AG09319 (cell line): ENCODE results near the gene SKI.

Source experiments
- DNase-seq: peaks from one replicate; pipeline ENCODE4 v3.0.0-alpha.2; 2010; ENCODE audit warnings: low read depth; ENCODE audit errors: extremely low read depth
- CTCF ChIP-seq: IDR thresholded peaks from 2 replicates; pipeline ENCODE4 v1.5.1; 2011; ENCODE audit warnings: low read depth, mild to moderate bottlenecking, inconsistent platforms, low read length, moderate library complexity

Gene SKI

DNA sequence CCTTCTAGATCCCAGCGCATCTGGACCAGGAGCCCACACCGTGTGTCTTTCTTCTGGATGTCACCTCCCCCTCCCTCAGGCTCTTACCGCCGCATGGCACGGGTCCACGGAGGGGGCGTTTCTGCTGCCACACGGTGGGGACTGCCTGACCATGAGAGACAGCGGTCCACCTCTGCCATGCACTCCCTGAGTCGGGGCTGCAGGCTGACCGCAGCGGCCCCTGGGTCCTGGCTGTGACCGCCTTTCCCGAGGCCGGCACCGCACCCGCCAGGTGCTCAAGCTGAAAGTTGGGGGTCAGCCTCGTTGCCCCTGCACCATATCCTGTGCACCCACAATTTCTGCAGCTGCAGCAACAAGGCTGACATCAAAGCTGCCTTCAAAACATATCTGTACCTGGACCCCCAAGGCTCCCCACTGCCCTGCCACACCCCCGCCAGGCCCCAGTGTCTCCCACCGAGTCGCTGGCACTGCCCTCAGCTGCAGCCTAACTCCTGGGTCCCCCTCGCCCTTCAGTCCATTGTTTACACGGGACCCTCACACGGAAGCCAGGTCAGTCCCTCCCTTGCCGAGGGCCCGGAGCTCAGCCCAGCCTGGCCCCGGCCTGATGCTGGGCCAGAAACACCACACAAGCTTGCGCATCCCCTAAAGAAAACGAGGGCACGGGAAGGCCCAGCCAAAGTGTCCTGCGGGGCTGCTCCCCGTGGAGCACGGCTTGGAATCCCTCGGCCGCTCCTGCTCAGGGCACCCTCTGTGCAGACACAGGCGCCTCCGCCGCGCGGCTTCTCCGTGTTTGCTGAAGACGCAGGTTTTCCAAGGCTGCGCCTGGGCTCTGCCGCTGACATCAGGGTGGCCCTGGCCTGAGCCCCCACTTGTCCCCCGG is 111.3 kb downstream of the SKI start:
- TF ChIP-seq CTCF = no peak
- DNase-seq = no peak

DNA sequence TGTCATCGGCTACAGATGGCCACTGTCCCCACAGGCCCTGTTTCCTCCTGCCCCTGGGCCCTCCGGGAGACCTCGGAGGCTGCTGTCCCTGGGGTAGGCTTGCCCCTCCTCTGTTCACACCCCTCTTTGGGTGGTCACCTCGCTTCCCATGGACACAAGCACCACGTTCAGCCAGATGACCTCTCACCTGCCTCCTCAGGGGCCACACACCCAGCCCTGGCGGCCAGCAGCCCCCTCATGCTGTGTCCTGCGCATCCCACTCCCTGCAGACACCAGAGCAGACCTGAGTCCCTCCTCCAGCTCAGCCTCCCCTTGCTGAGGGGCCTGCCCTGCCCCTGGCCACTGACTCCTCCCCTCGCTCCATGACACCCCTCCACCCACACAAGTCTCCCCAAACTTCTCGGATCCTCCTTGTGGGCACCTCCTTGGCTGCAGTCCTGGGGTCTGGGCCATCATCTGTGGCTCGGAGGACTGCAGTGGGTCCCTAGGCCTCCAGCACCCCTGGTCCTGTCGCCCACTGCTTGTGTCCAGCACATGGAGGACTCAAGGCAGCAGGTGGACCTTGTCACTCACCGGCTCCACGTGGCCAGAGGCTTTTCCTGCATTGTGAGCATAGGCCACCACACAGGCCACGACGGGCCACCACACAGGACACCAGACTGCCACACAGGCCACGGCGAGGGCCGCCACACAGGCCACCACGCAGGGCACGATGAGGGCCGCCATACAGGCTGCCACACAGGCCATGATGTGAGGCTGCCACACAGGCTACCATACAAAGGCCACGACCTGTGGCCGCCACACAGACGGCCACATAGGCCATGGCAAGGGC is 112.2 kb downstream of the SKI start:
- TF ChIP-seq CTCF = no peak

GRCh38 chr1:2340918-2341254 is 112.8 kb downstream of the SKI start:
- DNase-seq = no peak

More for the DNA sequence above, 112.2 kb downstream of the SKI start:
- DNase-seq = no peak

DNA sequence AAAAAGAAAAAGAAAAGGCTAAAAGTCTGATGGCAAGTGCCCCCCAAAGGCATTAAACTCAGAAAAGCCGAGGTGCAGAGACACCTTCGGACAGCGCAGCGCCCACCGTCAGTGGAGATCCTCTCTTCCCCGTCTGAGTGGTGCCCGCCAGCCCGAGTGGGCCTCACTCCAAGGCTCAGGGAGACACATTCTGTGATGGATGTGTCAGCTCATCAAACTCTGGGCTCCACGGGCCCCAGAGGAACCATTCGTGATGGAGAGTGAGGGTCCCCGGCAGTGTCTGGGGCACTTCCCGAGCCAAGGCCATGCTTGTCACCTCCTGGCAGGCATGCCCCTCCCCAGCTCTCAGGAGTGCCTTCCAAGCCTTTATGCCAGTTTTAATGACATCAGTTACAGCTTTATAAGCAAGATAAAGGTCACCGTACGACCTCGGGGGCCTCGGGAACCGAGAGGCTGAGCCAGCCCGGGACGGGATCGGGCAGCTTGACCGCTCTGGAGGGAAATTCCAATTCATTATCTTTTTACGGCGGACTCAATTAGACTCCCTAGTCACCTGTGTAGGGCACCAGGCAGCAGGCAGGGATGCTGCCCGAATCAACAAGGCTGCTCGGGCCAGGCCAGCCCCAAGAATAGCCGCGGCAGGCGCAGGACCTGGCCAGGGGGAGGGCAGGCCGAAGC is 113.7 kb downstream of the SKI start:
- no peak for TF ChIP-seq CTCF
- DNase-seq = no peak

More at GRCh38 chr1:2340918-2341254, 112.8 kb downstream of the SKI start:
- no peak for TF ChIP-seq CTCF

DNA sequence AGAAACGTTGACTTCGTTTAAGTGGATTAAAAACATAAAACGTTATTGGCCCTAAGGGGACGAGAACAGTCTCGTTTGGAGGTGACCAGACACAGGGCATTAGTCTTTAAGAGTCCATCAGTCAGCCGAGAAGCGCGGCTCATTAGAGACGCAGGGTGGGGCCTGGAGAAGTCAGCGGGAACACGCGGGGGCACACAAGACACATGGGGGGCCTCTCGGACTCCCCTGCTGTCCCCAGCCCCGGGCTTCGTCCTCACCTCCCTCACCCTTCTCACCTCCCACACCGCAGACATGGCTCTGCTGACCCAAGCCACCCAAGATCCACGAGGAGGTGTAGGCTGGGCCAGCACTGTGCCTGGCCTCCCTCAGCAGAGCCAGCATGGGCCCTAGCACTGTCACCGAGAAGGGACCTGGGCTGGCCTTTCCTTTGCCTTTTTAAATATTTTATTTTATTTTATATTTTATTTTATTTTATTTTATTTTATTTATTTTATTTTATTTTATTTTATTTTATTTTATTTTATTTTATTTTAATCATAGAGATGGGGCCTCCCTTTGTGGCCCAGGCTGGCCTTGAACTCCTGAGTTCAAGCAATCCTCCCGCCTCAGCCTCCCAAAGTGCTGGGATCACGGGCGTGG is 114.4 kb downstream of the SKI start:
- no peak for DNase-seq
- no peak for TF ChIP-seq CTCF

DNA sequence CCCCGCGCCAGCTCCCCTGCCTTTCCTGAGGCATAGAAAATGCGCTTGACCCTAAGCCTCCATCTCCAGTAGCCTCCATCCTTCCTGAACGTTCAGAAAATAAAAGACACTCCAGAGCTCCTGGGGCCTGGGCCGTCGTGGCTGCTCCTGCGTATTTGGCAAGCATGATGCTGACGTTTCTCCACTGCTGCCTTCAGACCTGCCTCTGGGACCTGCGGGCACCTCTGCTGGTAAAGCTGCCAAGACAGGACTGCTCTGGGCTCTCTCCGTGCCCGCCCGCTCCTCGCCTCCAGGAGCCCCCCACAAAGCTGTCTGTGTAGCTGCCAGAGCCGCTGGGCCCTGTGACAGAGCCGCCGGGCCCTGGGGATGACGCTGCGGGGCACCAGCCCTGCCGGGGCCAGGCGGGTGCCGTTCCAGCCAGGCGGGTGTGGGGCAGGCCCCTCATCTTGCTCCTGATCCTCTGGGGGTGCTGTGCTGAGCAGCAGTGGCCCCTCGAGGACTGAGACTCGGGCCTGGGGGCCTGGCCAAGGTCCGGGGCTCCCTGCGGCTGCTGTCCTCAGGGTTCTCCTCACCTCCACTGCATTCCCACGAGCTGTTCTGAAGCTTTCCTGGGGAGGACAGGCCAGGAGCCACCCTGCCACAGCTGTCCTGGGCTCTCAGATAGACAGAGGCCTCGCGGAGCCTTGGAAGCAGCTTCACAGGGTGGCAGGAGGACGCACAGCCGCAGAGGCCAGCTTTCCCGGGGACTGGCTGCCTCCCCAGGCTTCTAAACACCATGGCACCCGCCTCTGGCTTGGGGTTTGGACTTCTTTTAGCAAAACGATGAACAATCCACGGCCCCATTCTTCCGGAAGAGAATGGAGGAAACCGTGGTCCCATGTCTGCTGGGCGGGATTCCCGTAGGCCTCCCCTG is 115.2 kb downstream of the SKI start:
- TF ChIP-seq CTCF = no peak
- DNase-seq = no peak
